ENCODE measurements around the gene COLEC12. TPM values are rescaled to one million over a fixed set of nuclear protein-coding genes. Genes with fewer than 3 reads are reported as not detected.

COLEC12 gene
- total and polyA plus RNA-seq, 2 donors (not counting 3 experiments of a cell fraction or from before 2014, with no cell fraction given), result 8.0 to 17.1 TPM

DNA sequence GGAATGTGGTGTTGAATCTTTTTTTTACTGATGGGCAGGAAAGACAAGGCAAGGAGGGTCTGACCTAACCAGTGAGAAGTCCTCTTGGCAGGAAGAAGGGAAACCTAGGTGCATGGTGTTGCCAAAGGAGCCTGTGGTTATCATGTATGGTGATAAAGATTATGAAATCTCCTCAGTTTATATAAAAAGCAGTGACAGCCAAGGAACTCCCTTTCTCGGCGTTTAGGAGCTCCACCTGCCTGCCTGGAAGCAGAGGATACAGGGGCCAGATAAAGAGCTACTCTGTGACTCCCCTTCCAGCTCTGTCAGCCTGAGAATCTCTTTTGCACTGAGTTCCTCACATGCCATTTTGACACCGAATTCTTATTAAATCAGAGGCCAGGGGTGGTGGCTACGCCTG, 26.1 kb downstream of the COLEC12 start:
- TF ChIP-seq POLR2A (IDR thresholded peaks at IDR 0.05; ENCODE audit: low read depth, low read length), result no peak
- TF ChIP-seq MYC (IDR thresholded peaks at IDR 0.05; ENCODE audit: low read depth, low read length), result no peak
- TF ChIP-seq POLR2AphosphoS5 (IDR thresholded peaks at IDR 0.05; ENCODE audit: insufficient read depth, low read depth, low read length), result no peak
- no peak for TF ChIP-seq CTCF (IDR thresholded peaks at IDR 0.05; ENCODE audit: extremely low read depth in 1 of 2, insufficient read depth in 1 of 2, low read depth in 1 of 2, low read length in 2 of 2)
- no peak for TF ChIP-seq FOS (IDR thresholded peaks at IDR 0.05; ENCODE audit: borderline replicate concordance, insufficient read depth, low read length)
- no peak for TF ChIP-seq EZH2 (IDR thresholded peaks at IDR 0.05; ENCODE audit: borderline replicate concordance, low read depth, low read length, severe bottlenecking)
- TF ChIP-seq MAX (IDR thresholded peaks at IDR 0.05; ENCODE audit: insufficient read depth, insufficient read length), result no peak
- TF ChIP-seq GATA2 (IDR thresholded peaks at IDR 0.05; ENCODE audit: insufficient read depth, insufficient read length, low read depth, low read length), result no peak
- TF ChIP-seq JUN (IDR thresholded peaks at IDR 0.05; ENCODE audit: borderline replicate concordance, insufficient read depth, insufficient read length, low read depth), result no peak
- POLR2A ChIA-PET, result no interaction called here
- intact Hi-C loops (cut with micrococcal nuclease), result no loop called here
- Histone ChIP-seq H3K27ac (ENCODE audit: insufficient read depth, low read depth, low read length) (no peak overlapping the region), H4K20me1 (replicated peaks; ENCODE audit: control insufficient read depth, extremely low read depth, insufficient read depth, low read length) (no peaks in the 10 kb centered on the region), H3K9me3 (replicated peaks; ENCODE audit: control insufficient read depth, insufficient read depth, low read length) (no peaks in the 10 kb centered on the region), H2AFZ (ENCODE audit: low read depth, low read length) (no peak overlapping the region), H3K4me2 (ENCODE audit: insufficient read depth, low read length) (no peak overlapping the region), H3K4me3 (replicated peaks in 1 of 3; ENCODE audit: insufficient read depth in 1 of 3, low read depth in 1 of 3, low read length in 3 of 3) (no peak overlapping the region), H3K27me3 (ENCODE audit: control insufficient read depth in 2 of 2, insufficient read depth in 2 of 2, low read length in 2 of 2) (no peaks in the 10 kb centered on the region), H3K9ac (replicated peaks; ENCODE audit: extremely low read depth, insufficient read depth, low read length) (no peak overlapping the region), H3K79me2 (ENCODE audit: control insufficient read depth, insufficient read depth, low read length) (no peaks in the 10 kb centered on the region), H3K4me1 (ENCODE audit: control insufficient read depth, extremely low read depth, insufficient read depth, low read length) (peaks cover 12% of the 10 kb centered on the region), H3K9me1 (replicated peaks; ENCODE audit: control insufficient read depth, extremely low read depth, insufficient read depth, low read length) (no peaks in the 10 kb centered on the region), H3K36me3 (ENCODE audit: control insufficient read depth in 2 of 2, extremely low read depth in 1 of 2, insufficient read depth in 2 of 2, low read length in 2 of 2) (no peaks in the 10 kb centered on the region)
- CTCF ChIA-PET, result interaction anchor here (1.2 to 2.3 kb wide), 4 partner anchors 8 to 67 kb away, joined by 3 to 6 read pairs (median 4); no protein-coding TSS in a partner anchor
- dilution Hi-C loops (cut with MboI; ENCODE audit: extremely low pct_ligation_motif_present, low sequenced_read_pairs), result no loop called here
- FAIRE-seq (no peak), DNase-seq (ENCODE audit: low read depth, low spot score) (no peak)
- BruUV-seq (replicated peaks), result no TSS peak
